ENCODE results near the gene ASXL1.

ASXL1 gene

GRCh38 chr20:32453467-32454163, 95.5 kb downstream of the ASXL1 start:
- DNase-seq (ENCODE audit: low spot score), result no peak

GRCh38 chr20:32454164-32455145, 96.3 kb downstream of the ASXL1 start:
- no peak for DNase-seq (ENCODE audit: low spot score)

- no peak for DNase-seq (ENCODE audit: low spot score)
These were observed 97.2 kb downstream of the ASXL1 start for GRCh38 chr20:32455171-32455900.

GRCh38 chr20:32455901-32456701, 98.0 kb downstream of the ASXL1 start:
- DNase-seq (ENCODE audit: low spot score), result no peak

- DNase-seq (ENCODE audit: low spot score), result no peak
These were observed 98.8 kb downstream of the ASXL1 start for GRCh38 chr20:32456869-32457478.

- DNase-seq (ENCODE audit: low spot score), result peak; percentile 69
These were observed 99.4 kb downstream of the ASXL1 start for GRCh38 chr20:32457479-32457986.

- no peak for DNase-seq (ENCODE audit: low spot score)
These were observed 100.1 kb downstream of the ASXL1 start for GRCh38 chr20:32458061-32458836.

GRCh38 chr20:32458837-32459220, 100.7 kb downstream of the ASXL1 start:
- no peak for DNase-seq (ENCODE audit: low spot score)

- DNase-seq (ENCODE audit: low spot score), result no peak
These were observed 102.1 kb downstream of the ASXL1 start for GRCh38 chr20:32460231-32460630.

GRCh38 chr20:32460683-32461320, 102.7 kb downstream of the ASXL1 start:
- no peak for DNase-seq (ENCODE audit: low spot score)

GRCh38 chr20:32461836-32462600, 103.9 kb downstream of the ASXL1 start:
- DNase-seq (ENCODE audit: low spot score), result no peak

GRCh38 chr20:32462900-32463641, 104.9 kb downstream of the ASXL1 start:
- DNase-seq (ENCODE audit: low spot score), result no peak

- peak; percentile 98 for DNase-seq (ENCODE audit: low spot score)
These were observed 105.7 kb downstream of the ASXL1 start for GRCh38 chr20:32463642-32464400.

- no peak for DNase-seq (ENCODE audit: low spot score)
These were observed 106.4 kb downstream of the ASXL1 start for GRCh38 chr20:32464401-32465091.

GRCh38 chr20:32465092-32465900, 107.2 kb downstream of the ASXL1 start:
- DNase-seq (ENCODE audit: low spot score), result no peak

Measured in pons (tissue), 1 donor.